Bronchial epithelial cell (primary cell): ENCODE results near the gene DOHH. TPM values are rescaled to one million over a fixed set of nuclear protein-coding genes. Genes with fewer than 3 reads are reported as not detected.

Experiments
- DNase-seq: peaks from one replicate; pipeline ENCODE4 v3.0.0-alpha.2; 2010; ENCODE audit warnings: low read depth
- FAIRE-seq: peaks from 2 replicates; lab custom pipeline; 2011; peaks lifted over from hg19 to GRCh38; lab: Jason Lieb, UNC
- H3K27me3 ChIP-seq: 2 replicates; pipeline ENCODE4 v1.5.1; 2011; ENCODE audit warnings: low read length; ENCODE audit not compliant: control insufficient read depth, insufficient read depth
- H3K36me3 ChIP-seq: 2 replicates; pipeline ENCODE4 v1.5.1; 2011; ENCODE audit warnings: low read length; ENCODE audit not compliant: control insufficient read depth, insufficient read depth
- H3K4me3 ChIP-seq: 2 replicates; pipeline ENCODE4 v1.5.1; 2011; ENCODE audit warnings: mild to moderate bottlenecking, low read depth, low read length, control low read depth
- total RNA-seq: library from RNA; depleted of rRNA; stranded (reverse); fragments of >200 nt; gene quantifications from 2 replicates; pipeline ENCODE4 v1.2.1, GENCODE V29; 2014
- TF ChIP-seq, protein P1 (sequence below): IDR thresholded peaks from 2 replicates; pipeline ENCODE4 v1.5.1; 2011; ENCODE audit warnings: mild to moderate bottlenecking, moderate library complexity, low read length, control low read depth, inconsistent platforms; ENCODE audit not compliant: insufficient read depth, severe bottlenecking

The DOHH gene
- total RNA-seq, 1 donor from 2014 or later: 17.1 TPM

DNA sequence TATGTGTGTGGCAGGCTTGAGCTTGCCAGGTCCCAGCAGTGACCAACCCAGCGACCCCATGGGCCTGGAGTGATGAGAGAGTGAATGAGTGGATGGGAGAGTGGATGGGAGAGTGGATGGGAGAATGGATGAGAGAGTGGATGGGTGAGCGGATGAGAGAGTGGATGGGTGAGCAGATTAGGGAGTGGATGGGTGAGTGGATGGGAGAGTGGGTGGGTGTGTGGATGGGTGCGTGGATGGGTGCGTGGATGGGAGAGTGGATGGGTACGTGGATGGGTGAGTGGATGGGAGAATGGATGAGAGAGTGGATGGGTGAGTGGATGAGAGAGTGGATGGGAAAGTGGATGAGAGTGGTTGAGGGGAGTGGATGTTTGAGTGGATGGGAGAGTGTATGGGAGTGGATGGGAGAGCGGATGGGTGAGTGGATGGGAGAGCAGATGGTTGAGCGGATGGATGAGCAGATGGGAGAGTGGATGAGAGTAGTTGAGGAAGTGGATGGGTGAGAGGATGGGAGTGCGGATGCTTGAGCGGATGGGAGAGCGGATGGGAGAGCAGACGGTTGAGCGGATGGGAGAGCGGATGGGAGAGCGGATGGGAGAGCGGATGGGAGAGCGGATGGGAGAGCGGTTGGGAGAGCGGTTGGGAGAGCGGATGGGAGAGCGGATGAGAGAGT, 28.2 kb upstream of the DOHH start:
- Histone ChIP-seq H3K27me3 (no peaks in the 10 kb centered on the region), H3K36me3 (peaks cover 40% of the 10 kb centered on the region), H3K4me3 (no peak overlapping the region)
- DNase-seq (no peak), FAIRE-seq (peak; percentile 23)
- TF ChIP-seq, protein P1, sequence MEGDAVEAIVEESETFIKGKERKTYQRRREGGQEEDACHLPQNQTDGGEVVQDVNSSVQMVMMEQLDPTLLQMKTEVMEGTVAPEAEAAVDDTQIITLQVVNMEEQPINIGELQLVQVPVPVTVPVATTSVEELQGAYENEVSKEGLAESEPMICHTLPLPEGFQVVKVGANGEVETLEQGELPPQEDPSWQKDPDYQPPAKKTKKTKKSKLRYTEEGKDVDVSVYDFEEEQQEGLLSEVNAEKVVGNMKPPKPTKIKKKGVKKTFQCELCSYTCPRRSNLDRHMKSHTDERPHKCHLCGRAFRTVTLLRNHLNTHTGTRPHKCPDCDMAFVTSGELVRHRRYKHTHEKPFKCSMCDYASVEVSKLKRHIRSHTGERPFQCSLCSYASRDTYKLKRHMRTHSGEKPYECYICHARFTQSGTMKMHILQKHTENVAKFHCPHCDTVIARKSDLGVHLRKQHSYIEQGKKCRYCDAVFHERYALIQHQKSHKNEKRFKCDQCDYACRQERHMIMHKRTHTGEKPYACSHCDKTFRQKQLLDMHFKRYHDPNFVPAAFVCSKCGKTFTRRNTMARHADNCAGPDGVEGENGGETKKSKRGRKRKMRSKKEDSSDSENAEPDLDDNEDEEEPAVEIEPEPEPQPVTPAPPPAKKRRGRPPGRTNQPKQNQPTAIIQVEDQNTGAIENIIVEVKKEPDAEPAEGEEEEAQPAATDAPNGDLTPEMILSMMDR: no peak

DNA sequence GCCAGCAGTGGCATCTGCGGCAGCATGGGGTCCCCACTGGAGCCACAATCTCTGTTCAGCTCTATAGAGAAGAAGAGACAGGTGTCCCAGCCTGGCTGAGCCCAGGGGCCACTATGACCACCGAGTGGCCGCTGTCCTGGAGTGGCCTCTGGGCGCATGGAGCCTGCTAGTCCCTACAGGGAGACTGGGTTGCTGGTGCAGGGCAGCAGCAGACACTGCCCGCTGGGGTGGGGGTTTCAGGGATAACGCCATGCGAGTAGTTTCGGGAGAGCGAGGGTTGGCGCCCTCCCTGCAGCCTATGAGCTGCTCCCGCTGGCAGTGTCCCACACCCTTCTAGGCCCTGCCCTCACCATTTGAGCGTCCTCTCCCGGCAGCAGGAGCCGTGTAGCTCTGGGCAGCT, 27.6 kb upstream of the DOHH start:
- DNase-seq: no peak
- Histone ChIP-seq H3K4me3 (no peak overlapping the region), H3K36me3 (peaks cover 44% of the 10 kb centered on the region), H3K27me3 (no peaks in the 10 kb centered on the region)
- FAIRE-seq: no peak
- TF ChIP-seq, protein P1: no peak

DNA sequence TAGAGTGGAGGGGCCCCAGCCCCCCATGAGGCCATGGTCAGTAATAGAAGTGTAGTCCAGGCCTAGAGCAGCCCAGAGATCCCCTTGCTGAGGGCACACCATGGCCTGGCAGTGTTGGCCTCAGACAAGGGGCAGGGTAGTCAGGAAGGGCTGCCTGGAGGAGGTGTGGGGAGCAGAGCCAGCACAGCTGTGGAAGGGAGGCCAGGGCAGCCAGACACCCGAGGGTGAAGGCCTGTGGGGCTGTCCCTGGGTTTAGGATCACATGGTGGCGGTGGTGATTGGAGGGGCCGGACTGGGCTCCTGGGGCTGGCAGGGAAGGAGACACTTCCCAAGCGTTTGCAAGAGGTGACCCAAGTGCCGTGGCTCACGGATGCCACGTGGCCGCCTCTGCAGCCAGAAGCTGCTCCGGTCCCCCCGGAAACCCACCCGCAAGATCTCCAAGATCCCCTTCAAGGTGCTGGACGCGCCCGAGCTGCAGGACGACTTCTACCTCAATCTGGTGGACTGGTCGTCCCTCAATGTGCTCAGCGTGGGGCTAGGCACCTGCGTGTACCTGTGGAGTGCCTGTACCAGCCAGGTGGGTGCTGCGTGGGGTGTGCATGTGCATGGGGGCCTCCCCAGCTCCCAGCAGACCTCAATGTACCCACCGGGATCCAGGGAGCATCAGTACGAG, 26.9 kb upstream of the DOHH start:
- FAIRE-seq (no peak), DNase-seq (no peak)
- Histone ChIP-seq H3K27me3 (no peaks in the 10 kb centered on the region), H3K4me3 (no peak overlapping the region), H3K36me3 (peaks cover 44% of the 10 kb centered on the region)
- TF ChIP-seq, protein P1: no peak

DNA sequence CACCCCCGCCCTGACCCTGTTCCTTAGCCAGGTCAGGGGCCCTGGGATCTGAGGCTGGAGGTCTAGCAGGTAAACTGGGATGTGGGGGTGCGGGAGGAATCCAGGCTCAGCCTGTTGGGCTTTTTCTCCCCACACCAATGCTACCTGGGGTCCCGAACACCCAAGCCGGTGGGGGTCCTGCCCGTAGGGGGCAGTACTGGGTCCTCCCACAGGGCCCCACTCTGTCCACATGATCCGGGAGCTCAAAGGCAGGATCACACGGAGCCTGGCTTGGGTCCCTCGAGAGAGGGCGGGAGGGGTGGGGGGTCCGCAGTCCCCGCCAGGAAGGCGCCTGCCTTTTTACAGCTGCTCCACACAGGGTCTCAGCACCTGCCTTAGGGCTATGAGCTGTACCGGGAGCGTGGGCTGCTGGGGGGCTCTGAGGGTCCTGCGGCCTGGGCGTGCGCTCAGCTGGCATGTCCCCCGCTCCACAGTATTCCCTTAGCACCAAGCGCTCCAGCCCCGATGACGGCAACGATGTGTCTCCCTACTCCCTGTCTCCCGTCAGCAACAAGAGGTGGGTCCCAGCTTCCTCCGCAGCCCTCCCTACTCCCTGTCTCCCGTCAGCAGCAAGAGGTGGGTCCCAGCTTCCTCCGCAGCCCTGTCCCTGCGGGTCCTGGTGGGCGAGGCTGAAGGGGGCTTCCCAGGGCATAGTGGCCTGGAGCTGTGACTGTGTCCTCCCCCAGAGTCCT, 26.2 kb upstream of the DOHH start:
- no peak for FAIRE-seq
- Histone ChIP-seq H3K27me3 (no peaks in the 10 kb centered on the region), H3K4me3 (no peak overlapping the region), H3K36me3 (peaks cover 48% of the 10 kb centered on the region)
- TF ChIP-seq, protein P1: peak; percentile 18
- DNase-seq: no peak

DNA sequence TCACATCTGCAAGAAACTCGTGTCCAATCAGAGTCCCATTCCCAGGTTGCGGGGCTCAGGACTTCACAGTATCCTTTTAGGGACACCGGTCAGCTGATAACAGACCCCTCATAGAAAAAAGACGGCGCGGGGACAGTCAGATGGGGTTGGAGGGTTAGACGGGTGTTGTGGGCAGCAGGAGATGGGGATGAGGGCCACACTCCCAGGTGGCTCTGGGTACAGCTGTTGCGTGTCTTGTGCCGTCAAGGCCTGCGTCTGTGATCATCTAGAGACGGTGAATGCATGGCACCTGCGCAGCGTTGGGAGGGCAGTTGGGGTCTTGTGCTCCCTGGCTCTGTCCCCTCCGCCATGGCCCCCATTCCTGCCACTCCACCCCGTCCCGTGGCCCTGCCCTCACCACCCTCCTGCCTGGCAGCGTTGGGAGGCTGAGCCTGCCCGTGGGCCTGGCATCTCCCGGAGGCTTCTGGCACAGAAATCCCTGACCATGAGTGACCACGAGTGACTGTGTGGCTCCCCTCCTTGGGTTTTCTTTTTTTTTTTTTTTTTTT, 24.5 kb upstream of the DOHH start:
- FAIRE-seq (no peak), DNase-seq (no peak)
- H3K4me3 ChIP-seq: no peak overlapping the region
- H3K36me3 ChIP-seq: peaks cover 43% of the 10 kb centered on the region
- TF ChIP-seq, protein P1: no peak
- no peaks in the 10 kb centered on the region for H3K27me3 ChIP-seq
